Tibial artery (tissue), 4 donors: Measurements from ENCODE around the gene C19orf25.

ENCODE experiments used
- DNase-seq, 2 donors: peaks; one replicate each; pipeline ENCODE4 v3.0.0-alpha.2; 2019
- H3K27ac ChIP-seq, 2 donors: fragments of 200-600 bp; sonication (generic) in 1 of 2; 1 replicate in 1 of 2; 2 replicates in 1 of 2; pipeline ENCODE4 v1.5.1; 2018 to 2019; ENCODE audit warnings: mild to moderate bottlenecking in 1 of 2
- H3K27me3 ChIP-seq, 2 donors: fragments of 200-600 bp; sonication (generic) in 1 of 2; one replicate each; pipeline versions ENCODE4 v1.5.1 to v1.6.0; 2016 to 2019
- H3K36me3 ChIP-seq, 3 donors: fragments of 200-600 bp; sonication (generic) in 2 of 3; one replicate each; pipeline ENCODE4 v1.5.1; 2016 to 2019; ENCODE audit warnings: mild to moderate bottlenecking in 2 of 3
- H3K4me1 ChIP-seq, 4 donors: fragments of 200-600 bp; sonication (generic) in 2 of 4; 1 replicate in 3 of 4; 2 replicates in 1 of 4; pipeline ENCODE4 v1.5.1; 2016 to 2019
- H3K4me3 ChIP-seq, 2 donors: fragments of 200-600 bp; sonication (generic) in 1 of 2; 1 replicate in 1 of 2; 2 replicates in 1 of 2; pipeline ENCODE4 v1.5.1; 2018 to 2019; ENCODE audit warnings: mild to moderate bottlenecking in 2 of 2
- H3K9me3 ChIP-seq, 3 donors: fragments of 200-600 bp; sonication (generic) in 1 of 3; one replicate each; pipeline ENCODE4 v1.5.1; 2016 to 2019
- CTCF ChIP-seq, 2 experiments: fragments of 200-600 bp in 1 of 2; fragments of 450-650 bp in 1 of 2; IDR thresholded peaks; one replicate each; pipeline ENCODE4 v1.5.1; 2017 to 2019; ENCODE audit warnings: antibody characterized with exemption in 2 of 2, mild to moderate bottlenecking in 1 of 2, moderate library complexity in 1 of 2
- intact Hi-C: fragments of 100-400 bp; cut with DNase I; formaldehyde crosslinking; loops from one replicate; pipeline ENCODE4 v1.15.0; 2023; ENCODE audit warnings: low total_unique reads

The C19orf25 gene

GRCh38 chr19:1449467-1450442 is 29.3 kb downstream of the C19orf25 start, which contains the start of gene APC2:
APC2 (plus strand) TSS chr19:1450121; CDS start chr19:1453002, 2,881 bp downstream.
- H3K4me1 ChIP-seq, result peaks cover 0 to 59% (median 42%) of the 10 kb centered on the region in 4 donors
- H3K36me3 ChIP-seq, result no peaks in the 10 kb centered on the region
- H3K27ac ChIP-seq, result no peak within 1 kb of the TSS
- H3K27me3 ChIP-seq, result peaks cover 30 to 90% of the 10 kb centered on the region in 2 donors
- no peak for TF ChIP-seq CTCF (IDR thresholded peaks at IDR 0.05)
- intact Hi-C loops, result no loop called here
- DNase-seq, result no peak
- H3K4me3 ChIP-seq, result no peak within 1 kb of the TSS
- no peaks in the 10 kb centered on the region for H3K9me3 ChIP-seq

GRCh38 chr19:1447944-1448343 is 31.1 kb downstream of the C19orf25 start:
- Histone ChIP-seq H3K27me3 (peaks cover 27 to 78% of the 10 kb centered on the region in 2 donors), H3K4me3 (no peak overlapping the region), H3K4me1 (peaks cover 0 to 46% (median 32%) of the 10 kb centered on the region in 4 donors), H3K36me3 (peaks cover under 1 to 7% (median under 1%) of the 10 kb centered on the region in 3 donors), H3K9me3 (no peaks in the 10 kb centered on the region), H3K27ac (no peak overlapping the region)
- no peak for DNase-seq
- no peak for TF ChIP-seq CTCF (IDR thresholded peaks at IDR 0.05)
- intact Hi-C loops, result no loop called here

DNA sequence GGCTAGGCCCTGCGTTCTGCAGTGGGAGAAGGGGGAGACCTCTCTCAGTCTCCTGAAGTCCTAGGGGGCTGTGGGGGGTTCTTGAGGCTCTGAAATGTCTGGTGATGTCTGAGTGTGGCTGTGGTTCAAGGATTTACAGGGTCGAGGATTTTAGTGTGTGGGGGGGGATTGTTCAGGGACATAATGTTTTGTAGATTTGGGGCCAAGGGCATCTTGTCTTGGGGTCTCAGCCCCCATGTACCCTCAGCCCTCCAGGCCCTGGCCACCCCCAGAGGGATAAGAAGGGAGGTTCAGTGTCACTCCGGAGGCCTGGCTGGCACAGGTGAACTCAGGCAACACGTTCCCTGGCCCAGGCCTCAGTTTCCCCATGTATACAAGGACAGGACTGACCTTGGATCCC is 31.5 kb downstream of the C19orf25 start:
- Histone ChIP-seq H3K4me3 (no peak overlapping the region), H3K36me3 (peaks cover 5 to 12% (median 5%) of the 10 kb centered on the region in 3 donors), H3K27me3 (peaks cover 27 to 74% of the 10 kb centered on the region in 2 donors), H3K27ac (no peak overlapping the region), H3K4me1 (peaks cover 0 to 42% (median 30%) of the 10 kb centered on the region in 4 donors), H3K9me3 (no peaks in the 10 kb centered on the region)
- no peak for DNase-seq
- intact Hi-C loops, result no loop called here
- no peak for TF ChIP-seq CTCF (IDR thresholded peaks at IDR 0.05)

- Histone ChIP-seq H3K27me3 (peaks cover 27 to 68% of the 10 kb centered on the region in 2 donors), H3K4me1 (peaks cover 0 to 36% (median 27%) of the 10 kb centered on the region in 4 donors), H3K36me3 (peaks cover 10 to 18% (median 11%) of the 10 kb centered on the region in 3 donors), H3K4me3 (no peak overlapping the region), H3K27ac (no peak overlapping the region), H3K9me3 (no peaks in the 10 kb centered on the region)
- TF ChIP-seq CTCF (IDR thresholded peaks at IDR 0.05), result no peak
- intact Hi-C loops, result no loop called here
- no peak for DNase-seq
Measured at GRCh38 chr19:1446713-1447481, 32.1 kb downstream of the C19orf25 start.

DNA sequence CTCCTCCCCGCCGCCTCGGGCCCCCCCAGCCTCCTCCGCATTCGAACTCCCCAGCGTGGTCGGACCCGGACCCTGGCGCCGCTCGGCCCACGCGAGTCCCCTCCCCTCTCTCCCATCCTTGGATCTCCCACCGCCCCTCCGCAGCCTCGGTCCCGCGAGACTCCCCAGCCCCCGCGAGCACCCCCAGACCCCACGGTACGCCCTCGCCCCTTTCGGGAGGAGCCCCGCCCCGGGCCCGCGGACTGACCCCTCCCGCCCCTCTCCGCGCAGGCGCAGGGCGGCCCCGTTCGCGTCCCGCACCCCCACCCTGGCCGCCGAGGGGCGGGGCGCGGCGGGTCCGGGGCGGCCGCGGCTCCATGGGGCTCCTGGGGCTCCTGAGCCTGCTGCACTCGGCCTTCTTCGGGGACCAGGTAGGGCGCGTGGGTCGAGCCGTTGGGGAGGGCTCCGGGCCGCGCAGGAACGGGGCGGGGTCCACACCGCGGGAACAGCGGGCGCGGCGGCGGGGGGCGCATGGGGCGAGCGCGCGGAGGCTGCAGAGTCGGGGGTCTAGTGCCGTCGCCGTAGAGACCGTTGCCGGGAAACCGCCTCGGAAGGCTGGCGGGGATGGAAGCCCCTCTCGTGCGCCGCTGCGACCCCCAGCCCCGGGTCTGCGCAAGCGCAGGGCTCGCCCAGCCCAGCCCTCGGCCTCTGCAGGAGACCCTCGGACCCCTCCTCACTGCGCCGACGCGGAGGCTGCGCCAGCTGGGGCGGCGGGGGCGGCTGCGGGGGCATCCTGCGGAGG is 32.9 kb downstream of the C19orf25 start:
- Histone ChIP-seq H3K27me3 (peaks cover 27 to 60% of the 10 kb centered on the region in 2 donors), H3K4me1 (peaks cover 0 to 31% (median 26%) of the 10 kb centered on the region in 4 donors)

More for the DNA sequence above, 32.9 kb downstream of the C19orf25 start:
- Histone ChIP-seq H3K9me3 (no peaks in the 10 kb centered on the region), H3K27ac (no peak overlapping the region), H3K36me3 (peaks cover 18 to 25% (median 19%) of the 10 kb centered on the region in 3 donors), H3K4me3 (peak overlapping the region in 1 of 2 donors; percentile 23)
- no peak for DNase-seq
- no peak for TF ChIP-seq CTCF (IDR thresholded peaks at IDR 0.05)
- intact Hi-C loops, result no loop called here
